ENCODE measurements around the gene MAPRE3. TPM values are rescaled to one million over a fixed set of nuclear protein-coding genes. Genes with fewer than 3 reads are reported as not detected.

MAPRE3 gene
- total and polyA plus RNA-seq, 9 of the 15 experiments (the other 6 are each of a cell fraction or from before 2014, with no cell fraction given), result 0.70 to 43.2 (median 12.6) TPM

- TF ChIP-seq NCOA2 (IDR thresholded peaks at IDR 0.05; ENCODE audit: partially characterized antibody in 2 of 2), result peak in 1 of 2 experiments; percentile 46
- no peak for TF ChIP-seq TAF15 (IDR thresholded peaks at IDR 0.05; ENCODE audit: low read depth, low read length)
- peak; percentile 86 for TF ChIP-seq SMARCA4 (IDR thresholded peaks at IDR 0.05)
- TF ChIP-seq TFAP4 (CRISPR knock-in tag; IDR thresholded peaks at IDR 0.05; ENCODE audit: borderline replicate concordance), result peak; percentile 91
- peak; percentile 76 for TF ChIP-seq NCOA1 (IDR thresholded peaks at IDR 0.05; ENCODE audit: low read depth)
- TF ChIP-seq KHSRP (IDR thresholded peaks at IDR 0.05), result no peak
- no peak for TF ChIP-seq PHB2 (IDR thresholded peaks at IDR 0.05; ENCODE audit: low read depth)
- TF ChIP-seq CBX2 (IDR thresholded peaks at IDR 0.05; ENCODE audit: insufficient read depth, low read length, poor library complexity, severe bottlenecking), result no peak
- no peak for TF ChIP-seq TAF7 (tag; IDR thresholded peaks at IDR 0.05)
- TF ChIP-seq REST (IDR thresholded peaks at IDR 0.05; ENCODE audit: borderline replicate concordance), result no peak
- no peak for TF ChIP-seq REST (CRISPR knock-in tag; IDR thresholded peaks at IDR 0.05; ENCODE audit: low read depth)
- peak; percentile 72 for TF ChIP-seq SMAD4 (CRISPR knock-in tag; conservative IDR thresholded peaks at IDR 0.05)
- TF ChIP-seq ARID3A (IDR thresholded peaks at IDR 0.05; ENCODE audit: borderline replicate concordance, low read depth, low read length), result peak; percentile 55; the same call in 1 of the 2 replicates
- TF ChIP-seq HNRNPLL (IDR thresholded peaks at IDR 0.05; ENCODE audit: low read depth, low read length, poor library complexity, severe bottlenecking), result no peak
- no peak for TF ChIP-seq RBFOX2 (IDR thresholded peaks at IDR 0.05; ENCODE audit: low read depth, low read length)
- no peak for TF ChIP-seq ZNF695 (CRISPR knock-in tag; IDR thresholded peaks at IDR 0.05)
- no peak for TF ChIP-seq ZBTB7A (IDR thresholded peaks at IDR 0.05; ENCODE audit: borderline replicate concordance, control insufficient read depth, low read depth, low read length)
Measured at GRCh38 chr2:27019931-27020855, 49.8 kb downstream of the MAPRE3 start (continued).

Data from K562 (cell line).